Small intestine (tissue), 4 donors: Measurements from ENCODE around the gene DMTF1. TPM values are rescaled to one million over a fixed set of nuclear protein-coding genes. Genes with fewer than 3 reads are reported as not detected.

Source experiments
- polyA plus RNA-seq, 4 donors: library from polyadenylated mRNA; stranded (reverse) in 3 of 4; unstranded in 1 of 4; fragments of 200-250 nt in 3 of 4; fragments of 120-200 nt in 1 of 4; gene quantifications; one replicate each; pipeline versions ENCODE4 v1.2.1 to v1.2.3, GENCODE V29; 2013
- donor health status: healthy with polysubstance abuse.
- donor health status: Bipolar disorder and iron deficiency.
- donor health status: healthy.

DMTF1 gene
- polyA plus RNA-seq, 4 donors = 15.4 to 118 (median 25.6) TPM

Other genes starting within 250 kb of the DMTF1 start
- gene ELAPOR2, start 92.8 kb upstream of the DMTF1 start, polyA plus RNA-seq = 1 to 10 TPM in 2 of 4 donors, not detected in 2; 2.6 to 7.6 TPM
- gene TMEM243, start 67.3 kb downstream of the DMTF1 start, polyA plus RNA-seq = 10 to 100 TPM; 18.6 to 47.7 (median 33.5) TPM
- 10 to 100 TPM; 13.1 to 57.5 (median 38.7) TPM for gene CROT, start 193.2 kb downstream of the DMTF1 start, polyA plus RNA-seq